Measurements from ENCODE around the gene SPINK9.

The SPINK9 gene

GRCh38 chr5:148335259-148335658, at the start of gene SPINK9:
TSS of gene SPINK9 (plus strand) at chr5:148335559. CDS start at chr5:148335614, 55 bp downstream.
- DNase-seq: no peak

DNA sequence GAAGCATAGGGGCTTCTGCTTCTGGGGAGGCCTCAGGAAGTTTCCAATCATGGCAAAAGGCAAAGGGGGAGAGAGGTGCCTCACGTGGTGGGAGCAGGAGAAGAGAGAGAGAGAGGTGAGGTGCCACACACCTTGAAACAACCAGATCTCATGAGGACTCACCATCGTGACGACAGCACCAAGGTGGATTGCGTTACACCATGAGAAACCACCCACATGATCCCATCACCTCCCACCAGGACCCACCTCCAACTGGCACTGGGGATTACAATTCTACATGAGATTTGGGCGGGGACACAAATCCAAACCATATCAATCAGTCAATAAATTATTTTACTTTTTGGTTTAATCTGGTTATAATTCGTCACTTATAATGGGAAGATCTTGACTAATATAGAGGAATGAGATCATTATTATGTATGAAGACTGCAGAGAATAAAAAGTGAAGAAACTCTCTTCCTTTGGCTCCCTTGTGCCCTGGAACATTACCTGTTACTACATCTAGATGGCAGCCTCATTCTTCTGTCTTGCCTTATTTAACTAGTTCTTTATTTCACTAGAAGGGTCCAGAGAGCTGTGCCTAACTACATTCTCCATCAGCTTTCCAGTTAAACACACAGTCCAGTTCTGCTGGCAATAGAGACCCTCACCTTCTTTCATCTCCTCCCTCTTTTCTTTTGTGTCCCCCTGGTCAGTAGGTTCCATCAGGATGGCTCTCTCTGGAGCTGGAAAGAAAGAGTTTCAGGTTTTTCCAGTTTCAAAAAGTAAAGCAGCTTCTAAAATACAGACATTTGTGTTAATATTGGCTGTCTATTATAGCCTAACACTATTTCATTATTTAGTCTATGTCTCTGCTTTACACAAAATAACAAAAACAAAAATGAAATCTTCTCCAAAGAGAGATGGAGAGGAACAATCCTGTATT, 44.8 kb upstream of the SPINK9 start:
- DNase-seq: no peak

DNA sequence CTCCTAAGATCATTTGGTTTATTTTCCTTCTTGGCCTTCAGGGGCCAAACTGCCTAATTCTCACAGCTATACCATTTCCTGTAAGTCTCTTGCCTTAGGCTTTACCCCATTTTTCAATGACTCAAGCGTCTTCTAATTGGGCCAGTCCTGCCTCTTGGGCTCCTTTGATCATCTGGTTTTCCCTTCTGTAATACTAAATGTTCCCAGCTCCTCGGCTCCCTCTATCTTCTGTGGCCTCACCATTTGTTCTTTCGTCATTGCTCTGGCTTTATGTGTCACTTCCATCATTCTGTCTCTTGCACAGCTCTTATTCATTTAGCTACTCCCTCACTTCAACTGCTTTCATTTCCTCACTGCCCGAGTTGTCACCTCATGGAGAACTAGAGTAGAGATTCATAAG, 37.6 kb upstream of the SPINK9 start:
- no peak for DNase-seq

GRCh38 chr5:148306446-148306845, 28.9 kb upstream of the SPINK9 start:
- no peak for DNase-seq

- no peak for DNase-seq
These were observed 26.3 kb upstream of the SPINK9 start for GRCh38 chr5:148309019-148309418.

DNA sequence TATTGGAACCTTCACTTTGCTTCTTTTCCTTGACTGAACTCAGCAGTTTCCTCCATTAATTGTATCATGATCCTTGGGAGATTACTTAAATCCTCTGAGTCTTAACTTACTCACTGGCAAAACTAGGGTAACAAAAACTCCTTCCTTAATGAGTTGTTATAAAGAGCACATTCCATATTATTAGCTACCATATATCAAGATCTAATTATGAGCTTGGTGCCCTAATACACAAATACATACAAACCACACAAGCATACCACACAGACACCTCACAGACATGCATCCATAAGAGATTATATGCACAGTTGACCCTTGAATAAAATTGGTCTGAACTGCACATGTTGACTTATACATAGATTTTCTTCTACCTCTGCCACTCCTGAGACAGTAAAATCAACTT, 25.6 kb upstream of the SPINK9 start:
- DNase-seq: no peak

DNA sequence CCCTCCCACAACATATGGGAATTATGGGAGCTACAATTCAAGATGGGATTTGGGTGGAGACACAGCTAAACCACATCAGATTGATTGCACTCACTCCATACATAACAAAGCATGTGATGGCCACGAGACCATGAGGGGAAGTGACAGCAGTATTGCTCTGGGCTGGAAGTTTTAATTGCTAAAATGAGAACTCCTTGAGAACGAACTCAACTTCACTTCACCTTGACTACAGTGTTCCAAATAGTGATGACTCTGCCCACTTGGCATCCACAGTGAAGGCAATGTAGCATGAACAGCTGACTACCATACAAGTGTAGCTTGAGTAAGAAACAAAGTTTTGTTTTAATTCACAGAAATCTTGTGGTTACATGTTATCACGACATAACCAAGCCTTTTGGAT, 23.9 kb upstream of the SPINK9 start:
- no peak for DNase-seq

DNA sequence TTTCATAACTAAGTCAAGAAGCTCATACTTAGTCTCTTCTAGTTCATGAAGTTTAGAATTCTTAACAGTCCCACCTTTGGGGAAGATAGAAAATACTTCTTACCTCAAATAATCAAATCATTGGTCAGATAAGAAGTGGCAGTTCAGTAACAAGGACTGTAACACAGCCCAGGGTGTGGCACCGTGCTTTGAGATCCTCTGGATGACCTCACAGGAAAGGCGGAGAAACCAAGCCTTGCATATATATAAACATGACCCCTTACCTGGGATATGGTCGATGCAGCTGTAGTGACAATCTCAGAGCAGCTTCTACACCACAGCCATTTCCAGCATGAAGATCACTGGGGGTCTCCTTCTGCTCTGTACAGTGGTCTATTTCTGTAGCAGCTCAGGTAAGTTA, 23.2 kb upstream of the SPINK9 start, which contains the start of gene SPINK7:
TSS of gene SPINK7 (plus strand) at position 271 of the 400 bp plus-strand sequence. CDS start at position 332, 61 bp downstream.
- no peak for DNase-seq

DNA sequence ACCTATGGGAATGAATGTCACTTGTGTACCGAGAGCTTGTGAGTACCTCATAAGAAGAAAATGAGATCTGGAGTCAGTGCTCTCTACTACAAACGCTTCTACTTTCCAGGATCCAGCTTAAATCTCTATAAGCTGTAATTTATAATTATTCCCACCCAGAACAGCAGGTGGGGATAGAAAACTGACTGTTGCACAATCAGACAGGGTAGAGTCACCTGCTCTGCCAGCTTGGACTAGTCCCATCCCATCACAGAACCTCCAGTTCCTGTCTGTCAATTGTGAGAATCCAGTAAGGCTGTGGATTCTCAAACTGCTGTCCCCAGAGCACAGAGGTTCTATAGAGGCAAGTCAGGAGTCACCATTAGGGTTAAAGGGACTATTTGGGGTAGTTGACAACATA, 21.2 kb upstream of the SPINK9 start:
- no peak for DNase-seq

DNA sequence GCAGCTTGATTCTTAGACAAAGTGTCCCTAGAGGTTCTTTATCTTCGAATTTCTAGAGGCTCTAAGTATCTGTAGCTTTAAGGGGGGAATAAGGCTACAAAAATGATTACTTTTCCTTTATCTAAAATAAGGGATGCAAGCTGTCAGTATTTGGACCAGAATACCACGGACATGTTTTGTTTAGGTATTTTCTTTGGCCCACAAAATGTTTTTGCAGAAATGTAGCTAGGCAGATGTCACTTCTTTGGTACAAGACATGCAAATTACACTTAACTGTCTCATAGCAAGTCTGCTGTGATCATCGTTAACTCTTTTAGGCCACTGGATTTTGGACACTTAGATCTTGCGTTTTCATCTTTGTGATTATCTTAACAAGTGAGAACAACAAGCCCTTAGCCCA, 20.6 kb upstream of the SPINK9 start:
- DNase-seq: no peak

GRCh38 chr5:148320011-148320963, 15.1 kb upstream of the SPINK9 start:
- peak; percentile 10 for DNase-seq

- no peak for DNase-seq
These were observed 2.0 kb upstream of the SPINK9 start for GRCh38 chr5:148333262-148333849.

- no peak for DNase-seq
These were observed 1.5 kb downstream of the SPINK9 start for GRCh38 chr5:148336704-148337435.

- DNase-seq: no peak
These were observed 7.1 kb downstream of the SPINK9 start for GRCh38 chr5:148342371-148343045.

GRCh38 chr5:148343046-148343407, 7.7 kb downstream of the SPINK9 start:
- DNase-seq: no peak

- DNase-seq: no peak
These were observed 8.5 kb downstream of the SPINK9 start for GRCh38 chr5:148343603-148344487.

GRCh38 chr5:148347706-148348105, 12.3 kb downstream of the SPINK9 start:
- no peak for DNase-seq

- no peak for DNase-seq
These were observed 17.3 kb downstream of the SPINK9 start for GRCh38 chr5:148352696-148353095.

- DNase-seq: no peak
These were observed 18.3 kb downstream of the SPINK9 start for GRCh38 chr5:148353634-148354033.

GRCh38 chr5:148364343-148364742, 29.0 kb downstream of the SPINK9 start:
- DNase-seq: no peak

GRCh38 chr5:148368299-148368698, 32.9 kb downstream of the SPINK9 start:
- no peak for DNase-seq
